Measurements from ENCODE around the gene FAM83D. TPM values are rescaled to one million over a fixed set of nuclear protein-coding genes. Genes with fewer than 3 reads are reported as not detected.

The FAM83D gene
- total RNA-seq (2014; rRNA removed; shearing (Covaris generic)), result 102 and 121 TPM in 2 replicates

GRCh38 chr20:38926142-38926933 is at the start of gene FAM83D:
Gene FAM83D, plus strand, starts transcription at chr20:38926417. Its CDS starts 26 bp downstream, at chr20:38926443.
- DNase-seq (ENCODE audit: low read depth), result peak; percentile 99

- no peak for DNase-seq (ENCODE audit: low read depth)
Measured at GRCh38 chr20:38877483-38877882, 48.7 kb upstream of the FAM83D start.

GRCh38 chr20:38878866-38879265 is 47.4 kb upstream of the FAM83D start:
- DNase-seq (ENCODE audit: low read depth), result peak; percentile 45

- peak; percentile 26 for DNase-seq (ENCODE audit: low read depth)
Measured at GRCh38 chr20:38880952-38881735, 45.1 kb upstream of the FAM83D start.

- DNase-seq (ENCODE audit: low read depth), result no peak
Measured at GRCh38 chr20:38881806-38882440, 44.3 kb upstream of the FAM83D start.

GRCh38 chr20:38882600-38882999 is 43.6 kb upstream of the FAM83D start:
- no peak for DNase-seq (ENCODE audit: low read depth)

- peak; percentile 58 for DNase-seq (ENCODE audit: low read depth)
Measured at GRCh38 chr20:38883081-38883980, 42.9 kb upstream of the FAM83D start.

- DNase-seq (ENCODE audit: low read depth), result no peak
Measured at GRCh38 chr20:38883981-38884733, 42.1 kb upstream of the FAM83D start.

GRCh38 chr20:38885357-38885756 is 40.9 kb upstream of the FAM83D start:
- no peak for DNase-seq (ENCODE audit: low read depth)

GRCh38 chr20:38888059-38888831 is 38.0 kb upstream of the FAM83D start:
- DNase-seq (ENCODE audit: low read depth), result no peak

- no peak for DNase-seq (ENCODE audit: low read depth)
Measured at GRCh38 chr20:38889050-38889449, 37.2 kb upstream of the FAM83D start.

GRCh38 chr20:38889792-38890496 is 36.3 kb upstream of the FAM83D start:
- DNase-seq (ENCODE audit: low read depth), result no peak

- DNase-seq (ENCODE audit: low read depth), result peak; percentile 41
Measured at GRCh38 chr20:38890497-38890818, 35.8 kb upstream of the FAM83D start.

GRCh38 chr20:38892091-38892981 is 33.9 kb upstream of the FAM83D start:
- no peak for DNase-seq (ENCODE audit: low read depth)

GRCh38 chr20:38893056-38893564 is 33.1 kb upstream of the FAM83D start:
- DNase-seq (ENCODE audit: low read depth), result no peak

GRCh38 chr20:38893565-38894090 is 32.6 kb upstream of the FAM83D start:
- DNase-seq (ENCODE audit: low read depth), result peak; percentile 42

GRCh38 chr20:38894091-38894847 is 31.9 kb upstream of the FAM83D start:
- DNase-seq (ENCODE audit: low read depth), result no peak
